ENCODE measurements around the gene PDGFA.

Gene PDGFA

DNA sequence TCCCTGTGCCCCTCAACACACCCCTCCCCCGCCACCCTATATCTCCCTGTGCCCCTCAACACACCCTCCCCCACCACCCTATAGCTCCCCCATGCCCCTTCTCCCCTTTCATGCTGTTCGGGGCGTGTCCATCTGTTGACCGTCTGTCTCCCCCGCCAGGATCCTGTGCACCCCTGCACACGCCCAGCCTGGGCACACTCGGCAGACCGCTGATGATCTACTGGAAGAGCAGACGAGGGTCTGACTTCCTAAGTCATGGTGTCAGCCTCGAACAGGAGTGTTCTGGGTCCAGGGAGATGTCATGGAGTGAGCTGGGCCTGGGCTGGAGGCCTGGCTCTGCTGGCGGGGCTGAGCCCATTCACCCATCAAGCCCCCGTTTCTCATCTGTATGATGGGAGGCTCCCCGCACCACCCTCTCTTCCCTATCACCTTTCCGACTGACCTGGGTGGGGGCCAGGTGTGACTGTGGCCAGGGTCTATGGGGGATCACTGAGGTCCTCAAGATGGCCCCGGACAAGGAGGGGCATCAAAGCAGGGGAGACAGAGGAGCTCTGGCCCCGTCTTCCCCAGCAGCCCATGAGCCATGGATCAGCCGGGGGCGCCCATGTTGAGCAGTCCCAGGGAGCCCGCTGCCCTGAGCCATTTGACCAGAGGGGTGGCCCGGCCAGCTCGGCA, 48.3 kb downstream of the PDGFA start:
- no peak for DNase-seq

DNA sequence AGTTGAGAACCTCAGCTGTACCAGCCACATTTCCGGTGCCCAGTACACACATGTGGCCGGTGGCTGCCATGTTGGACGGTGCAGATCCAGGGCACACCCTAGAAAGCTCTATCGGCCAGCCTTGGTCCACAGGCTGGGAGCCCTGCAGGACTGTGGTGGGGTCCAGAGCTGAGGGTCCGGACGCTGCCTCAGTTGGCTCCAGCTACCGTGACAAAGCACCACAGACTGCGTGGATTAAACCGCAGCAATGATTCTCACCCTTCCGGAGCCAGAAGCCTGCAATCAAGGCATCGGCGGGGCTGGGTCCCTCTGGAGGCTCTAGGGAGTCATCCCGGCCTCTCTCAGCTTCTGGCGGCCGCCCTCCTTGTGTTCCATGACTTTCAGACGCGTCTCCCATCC, 50.1 kb downstream of the PDGFA start:
- DNase-seq: no peak

DNA sequence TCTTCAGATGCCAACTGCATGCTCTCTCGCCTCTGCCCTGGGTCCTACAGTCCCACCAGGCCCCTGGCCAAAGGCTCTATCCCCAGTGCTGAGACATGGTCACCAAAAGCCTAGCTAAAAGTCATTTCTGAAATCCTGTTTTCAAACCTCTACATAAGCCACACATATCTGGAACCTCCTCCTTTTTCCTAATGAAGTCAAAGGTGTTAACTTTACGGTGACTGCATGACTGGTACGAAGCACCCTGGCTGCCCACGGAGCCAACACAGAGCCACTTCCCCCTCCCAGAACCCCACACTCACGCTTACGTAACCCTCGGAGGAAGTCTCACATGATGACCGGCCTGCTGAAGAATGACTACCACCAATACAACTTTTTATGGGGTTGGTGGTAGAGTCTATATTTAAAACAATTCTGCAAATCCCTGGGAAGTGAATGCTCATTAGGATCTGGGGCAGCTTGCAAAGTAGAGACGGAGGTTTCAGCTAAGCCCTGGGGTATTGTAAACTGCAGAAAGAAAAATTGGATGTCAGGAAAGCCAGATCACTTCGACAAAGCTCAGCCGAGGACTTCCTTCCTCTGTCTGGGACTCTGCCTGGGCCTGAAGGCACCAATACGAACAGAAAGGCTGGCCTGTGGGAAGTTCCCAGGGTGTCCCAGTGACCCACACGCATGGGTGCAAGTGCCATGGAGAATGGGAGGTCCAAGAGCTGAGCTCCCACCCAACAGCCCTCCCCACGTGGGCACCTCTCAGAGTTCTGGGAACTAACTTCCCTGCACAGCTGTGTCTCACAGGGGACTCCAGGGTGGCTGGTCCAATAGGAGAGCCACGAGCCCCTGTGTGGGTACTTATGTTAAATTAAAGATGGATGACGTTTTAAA, 50.7 kb downstream of the PDGFA start:
- DNase-seq: no peak

DNA sequence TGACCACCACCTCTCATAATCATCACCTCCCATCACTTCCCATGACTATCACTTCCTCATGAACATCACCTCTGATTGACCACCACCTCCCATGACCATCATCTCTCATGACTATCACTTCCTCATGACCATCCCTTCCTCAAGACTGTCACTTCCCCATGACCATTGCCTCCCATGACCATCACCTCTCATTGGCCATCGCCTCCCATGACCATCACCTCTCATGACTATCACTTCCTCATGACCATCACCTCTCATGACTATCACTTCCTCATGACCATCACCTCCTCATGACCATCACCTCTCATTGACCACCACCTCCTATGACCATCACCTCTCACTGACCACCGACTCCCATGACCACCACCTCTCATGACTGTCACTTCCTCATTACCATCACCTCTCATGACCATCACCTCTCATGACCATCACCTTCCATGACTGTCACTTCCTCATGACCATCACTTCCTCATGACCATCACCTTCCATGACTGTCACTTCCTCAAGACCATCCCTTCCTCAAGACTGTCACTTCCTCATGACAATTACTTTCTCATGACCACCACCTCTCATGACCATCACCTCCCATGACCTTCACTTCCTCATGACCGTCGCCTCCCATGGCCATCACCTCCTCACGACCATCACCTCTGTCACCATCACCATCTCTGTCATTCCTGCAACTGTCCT, 51.6 kb downstream of the PDGFA start:
- DNase-seq: no peak

DNA sequence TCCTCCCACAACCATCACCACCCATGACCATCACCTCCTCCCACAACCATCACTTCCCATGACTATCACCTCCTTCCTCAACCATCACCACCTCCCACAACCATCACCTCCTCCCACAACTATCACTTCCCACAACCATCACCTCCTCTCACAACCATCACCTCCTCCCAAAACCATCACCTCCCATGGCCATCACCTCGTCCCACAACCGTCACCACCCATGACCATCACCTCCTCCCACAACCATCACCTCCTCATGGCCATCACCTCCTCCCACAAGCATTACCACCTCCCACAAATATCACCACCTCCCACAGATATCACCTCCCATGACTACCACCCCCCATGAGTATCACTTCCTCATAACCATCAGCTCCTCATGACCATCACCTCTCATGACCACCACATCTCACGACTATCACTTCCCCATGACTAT, 52.2 kb downstream of the PDGFA start:
- no peak for DNase-seq

DNA sequence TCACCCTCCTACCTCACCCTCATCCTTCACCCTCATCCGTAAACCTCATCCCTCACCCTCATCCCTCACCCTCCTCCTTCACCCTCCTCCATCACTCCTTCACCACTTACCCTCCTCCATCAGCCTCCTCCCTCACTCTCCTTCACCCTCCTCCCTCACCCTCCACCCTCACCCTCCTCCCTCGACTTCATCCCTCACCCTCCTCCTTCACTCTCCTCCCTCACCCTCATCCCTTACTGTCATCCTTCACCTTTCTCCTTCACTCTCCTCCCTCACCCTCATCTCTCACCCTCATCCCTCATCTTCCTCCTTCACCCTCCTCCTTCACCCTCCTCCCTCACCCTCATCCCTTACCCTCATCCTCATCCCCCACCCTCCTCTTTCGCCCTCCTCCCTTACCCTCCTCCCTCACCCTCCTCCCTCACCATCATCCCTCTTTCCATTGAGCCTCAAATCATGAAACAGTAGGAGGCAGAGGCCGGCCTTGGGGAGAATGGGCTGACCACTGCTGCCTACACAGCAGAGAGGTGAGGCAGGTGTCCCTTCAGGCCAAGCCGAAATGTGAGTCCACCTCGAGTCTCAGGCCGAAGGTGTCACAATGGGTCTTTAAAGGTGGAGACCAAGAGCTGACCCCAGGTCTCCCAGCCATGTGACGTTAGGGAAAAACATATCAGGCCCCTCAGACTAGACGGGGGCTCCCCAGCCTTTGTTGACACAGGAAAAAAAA, 53.0 kb downstream of the PDGFA start:
- DNase-seq: no peak

DNA sequence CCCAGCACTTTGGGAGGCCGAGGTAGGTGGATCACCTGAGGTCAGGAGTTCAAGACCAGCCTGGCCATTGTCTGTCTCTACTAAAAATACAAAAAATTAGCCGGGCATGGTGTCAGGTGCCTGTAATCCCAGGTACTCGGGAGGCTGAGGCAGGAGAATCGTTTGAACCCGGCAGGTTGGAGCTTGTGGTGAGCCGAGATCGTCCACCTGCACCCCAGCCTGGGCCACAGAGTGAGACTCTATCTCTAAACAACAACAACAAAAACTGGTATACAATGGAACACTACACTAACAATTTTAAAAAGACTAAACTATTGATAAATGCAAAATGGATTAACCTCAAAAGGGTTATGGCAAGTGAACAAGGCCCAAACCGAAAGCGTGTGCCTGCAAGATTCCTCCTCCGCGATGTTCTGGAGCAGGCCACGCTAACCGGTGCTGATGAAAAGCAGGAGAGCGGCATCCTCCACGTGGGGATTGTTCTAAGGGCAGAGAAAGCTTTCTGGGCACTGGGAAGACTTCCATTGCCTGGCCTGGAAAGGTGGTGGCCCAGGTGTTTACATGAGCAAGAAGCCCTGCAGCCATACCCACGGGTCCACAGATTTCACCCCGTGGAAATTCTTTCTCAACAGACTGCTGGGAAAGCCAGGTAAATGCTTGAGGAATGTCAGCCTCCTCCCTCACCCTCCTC, 53.8 kb downstream of the PDGFA start:
- DNase-seq: no peak

DNA sequence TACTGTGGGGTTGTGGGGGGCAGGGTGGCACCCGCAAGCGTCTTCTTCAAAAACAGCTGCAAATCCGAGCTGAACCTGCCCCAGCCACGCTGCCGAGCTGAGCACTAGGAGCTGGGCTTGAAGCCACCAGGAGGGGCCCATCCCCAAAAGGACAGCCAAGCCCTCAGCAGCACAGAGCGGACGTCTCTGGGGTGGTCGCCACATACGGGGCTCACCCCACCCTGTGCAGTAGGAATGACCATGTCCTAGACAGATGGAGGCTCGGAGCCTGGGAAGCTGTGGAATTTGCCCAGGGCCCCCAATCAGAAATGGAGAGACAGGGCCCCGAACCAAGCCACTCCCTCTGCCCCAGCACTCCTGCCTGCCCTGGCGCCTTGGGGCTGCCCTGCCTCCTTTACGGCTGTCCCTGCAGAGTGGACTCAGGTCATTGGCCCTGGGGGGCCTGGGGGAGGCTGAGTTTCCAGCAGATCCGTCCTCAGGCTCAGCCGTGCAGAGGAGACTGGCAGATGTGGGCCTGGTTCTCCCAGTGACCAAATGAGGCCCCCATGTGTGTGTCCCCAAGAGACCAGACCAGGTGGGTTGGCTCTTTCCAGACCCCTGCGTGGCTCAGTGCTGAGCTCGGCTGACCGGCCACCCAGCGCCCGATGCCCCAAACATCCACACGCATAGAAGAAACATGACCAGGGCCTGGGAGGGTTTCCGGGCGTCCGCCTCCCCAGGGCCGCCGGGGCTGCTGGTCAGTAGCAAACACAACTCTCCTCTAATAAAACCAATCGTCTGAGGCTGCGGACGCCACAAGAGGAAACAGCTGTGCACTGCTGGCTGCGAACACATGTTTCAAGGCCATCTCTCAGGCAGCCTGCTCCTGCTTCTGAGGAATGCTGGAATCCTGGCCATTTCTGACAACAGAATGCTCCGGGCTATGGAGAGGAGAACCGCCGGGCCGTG, 54.9 kb downstream of the PDGFA start:
- DNase-seq: no peak

DNA sequence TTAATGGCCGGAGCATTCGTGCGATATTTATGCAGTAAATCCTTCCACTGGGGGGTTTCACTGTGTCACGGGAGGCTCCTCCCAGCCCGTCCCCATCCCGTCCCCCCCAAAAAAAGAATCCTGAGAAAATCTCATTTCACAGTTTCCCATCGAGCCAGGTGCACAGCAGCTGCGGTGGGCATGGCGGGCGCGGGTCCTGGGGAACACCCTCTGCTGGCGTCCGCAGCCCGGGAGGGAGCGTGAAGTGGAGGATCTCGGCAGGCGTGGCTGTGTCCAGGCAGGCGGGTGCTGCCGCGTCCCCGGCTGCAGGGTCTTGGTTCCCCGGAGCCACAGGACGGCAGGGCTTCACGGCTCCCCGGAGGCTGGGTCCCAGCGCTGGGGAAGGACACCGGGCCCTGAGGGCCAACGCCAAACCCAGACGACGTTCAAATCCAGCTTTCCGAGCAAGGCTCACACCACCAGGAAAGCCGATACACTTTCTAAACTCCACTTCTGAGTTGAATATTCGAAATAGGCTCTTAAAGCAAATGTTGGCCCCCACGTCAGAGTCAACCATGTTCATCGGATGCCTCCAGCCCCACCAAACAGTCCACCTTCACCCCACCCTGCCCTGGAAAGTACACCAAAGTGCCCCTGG, 55.7 kb downstream of the PDGFA start:
- DNase-seq: no peak

DNA sequence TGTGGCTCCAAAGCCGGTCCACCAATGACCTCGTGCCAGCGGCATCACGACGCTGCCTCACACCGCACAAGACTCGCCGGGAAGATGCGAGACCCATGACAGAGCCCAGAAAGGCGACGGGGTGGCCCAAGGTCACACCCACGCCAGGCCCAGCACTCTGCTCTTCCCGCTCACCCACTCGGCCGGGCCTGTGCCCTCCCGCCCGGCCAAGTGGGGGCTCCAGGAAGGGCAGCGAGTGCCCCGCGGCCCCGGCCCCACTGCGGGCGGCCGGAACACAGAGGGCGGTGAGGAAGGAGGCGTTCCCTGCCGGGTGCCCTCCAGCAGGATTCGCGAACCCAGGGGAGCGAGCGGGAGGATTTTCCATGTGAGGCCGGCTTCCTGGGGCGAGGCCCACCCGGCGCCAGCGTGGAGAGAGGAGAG, 56.3 kb downstream of the PDGFA start:
- DNase-seq: no peak

DNA sequence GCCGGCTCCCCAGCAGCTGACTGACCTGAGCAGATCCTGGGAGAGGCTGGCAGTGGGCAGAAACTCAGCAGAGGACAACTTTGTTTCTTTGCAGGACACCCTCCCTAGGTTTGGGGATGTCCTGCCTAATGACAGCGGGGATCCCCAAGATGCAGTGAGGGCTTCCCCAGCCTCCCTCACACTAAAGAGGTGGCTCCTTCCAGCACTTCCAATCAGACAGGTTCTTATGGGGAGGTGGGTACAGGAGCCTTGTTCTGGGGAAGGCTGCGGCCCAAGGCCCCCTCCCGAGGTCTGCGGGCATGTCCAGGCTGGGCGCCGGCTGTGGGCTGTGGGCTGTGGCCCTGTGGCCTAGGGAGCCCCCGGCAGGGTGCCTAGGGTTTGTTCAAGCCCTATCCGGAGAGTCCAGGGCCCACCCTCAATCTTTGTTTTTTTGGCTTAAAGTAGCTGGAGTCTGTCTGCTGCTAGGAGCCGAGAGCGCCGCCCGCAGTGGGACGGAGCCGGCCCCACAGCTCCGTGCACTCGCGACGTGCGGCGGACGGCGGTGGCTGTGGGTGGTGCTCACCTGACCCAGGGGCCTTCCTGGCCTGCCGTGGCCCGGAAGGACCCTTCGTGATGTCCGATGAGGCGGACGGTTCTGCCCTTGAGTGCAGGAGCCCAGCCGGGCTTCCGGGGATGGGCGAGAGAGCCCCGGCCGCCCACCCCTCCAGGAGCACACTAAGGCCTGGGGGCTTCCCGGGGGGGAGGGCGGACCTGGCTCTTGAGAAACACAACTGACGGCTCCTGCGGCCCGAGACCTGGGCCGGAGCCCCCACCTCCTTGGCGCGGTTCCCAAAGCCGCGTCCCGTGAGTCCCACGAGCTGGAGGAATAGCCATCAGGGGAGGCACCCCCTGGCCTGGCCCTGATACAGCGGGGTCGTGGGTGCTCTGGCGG, 57.2 kb downstream of the PDGFA start:
- DNase-seq: no peak

DNA sequence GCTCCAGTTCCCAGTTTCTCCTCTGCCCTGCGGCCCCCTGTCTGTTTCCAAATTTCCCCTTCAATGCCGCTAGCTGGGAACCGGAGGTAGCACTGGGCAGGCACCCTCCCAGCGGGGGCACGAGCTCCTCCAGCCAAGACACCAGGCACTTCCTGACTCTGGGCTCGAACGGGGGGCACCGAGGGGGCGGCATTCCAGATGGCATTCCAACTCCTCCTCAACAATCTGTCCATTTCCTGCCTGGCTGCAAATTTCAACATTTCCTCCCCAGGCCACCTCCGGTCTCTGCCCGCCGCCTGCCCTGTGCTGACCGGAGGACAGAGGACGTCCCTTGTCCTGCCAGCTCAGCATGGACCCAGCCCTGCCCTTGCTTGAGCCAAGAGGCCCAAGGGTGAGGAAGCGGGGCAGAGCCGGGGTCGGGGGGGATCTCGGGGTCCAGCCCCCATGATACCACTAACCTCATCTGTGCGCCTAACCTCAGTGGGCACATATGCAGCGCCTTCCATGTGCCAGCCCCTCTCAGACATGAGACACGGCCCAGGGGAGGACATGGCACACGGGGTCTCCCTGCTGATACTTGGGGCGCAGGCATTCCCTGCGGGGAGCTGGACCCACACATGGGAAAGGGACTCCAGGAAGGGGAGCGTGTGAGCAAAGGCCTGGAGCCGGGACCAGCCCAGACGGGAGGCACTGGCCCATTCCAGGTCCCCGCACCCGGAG, 58.0 kb downstream of the PDGFA start:
- DNase-seq: no peak

DNA sequence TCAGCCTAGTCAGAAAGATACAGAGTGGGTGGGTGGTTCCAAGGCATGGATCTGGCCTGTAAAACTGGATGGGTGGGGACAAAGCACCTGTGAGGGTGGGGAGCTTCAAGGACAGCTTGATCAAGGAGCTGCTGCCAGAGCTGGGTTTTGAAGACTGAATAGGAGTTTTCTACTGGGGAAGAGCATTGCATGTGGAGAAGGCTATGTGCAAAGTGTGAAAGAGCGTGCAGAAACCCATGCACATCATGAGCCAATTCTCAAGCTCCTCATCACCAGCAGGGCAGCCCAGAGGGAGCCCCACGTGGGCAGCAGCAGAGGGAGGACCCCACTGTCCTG, 58.6 kb downstream of the PDGFA start:
- DNase-seq: no peak

DNA sequence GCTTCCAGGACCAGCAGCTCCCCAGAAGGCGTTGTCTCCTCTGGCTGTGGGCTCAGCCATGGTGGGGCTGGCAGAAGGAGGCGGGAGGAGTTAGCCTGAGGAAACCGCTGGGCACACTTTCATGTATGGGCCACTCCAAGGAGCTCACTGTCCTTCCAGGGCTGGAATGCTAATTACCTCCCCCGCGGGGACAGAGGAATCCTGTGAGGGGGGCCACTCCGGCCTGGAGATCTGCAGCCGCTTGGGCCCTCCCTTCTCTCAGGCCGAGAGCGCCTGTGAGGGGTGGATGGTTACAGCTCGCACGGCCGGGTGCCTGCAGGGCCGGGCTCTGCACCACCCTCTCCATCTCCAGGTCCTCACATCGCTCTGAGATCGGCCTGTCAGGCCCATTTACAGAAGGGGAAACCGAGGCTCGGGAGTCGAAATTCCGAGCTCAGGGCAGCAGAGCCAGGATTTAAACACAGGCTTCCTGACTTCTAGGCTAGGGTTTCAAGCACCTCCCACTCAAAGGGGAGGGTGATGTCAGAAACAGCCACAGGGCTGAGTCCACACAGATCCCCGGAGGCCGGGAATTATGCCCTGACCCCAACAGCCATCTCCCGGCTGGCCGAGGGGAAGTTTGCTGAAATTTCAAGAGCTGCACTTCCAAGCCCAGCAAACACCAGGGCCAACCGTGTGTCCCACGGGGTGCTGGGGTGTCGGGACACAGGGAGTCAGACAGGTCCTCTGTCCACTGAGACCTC, 59.1 kb downstream of the PDGFA start:
- DNase-seq: no peak

DNA sequence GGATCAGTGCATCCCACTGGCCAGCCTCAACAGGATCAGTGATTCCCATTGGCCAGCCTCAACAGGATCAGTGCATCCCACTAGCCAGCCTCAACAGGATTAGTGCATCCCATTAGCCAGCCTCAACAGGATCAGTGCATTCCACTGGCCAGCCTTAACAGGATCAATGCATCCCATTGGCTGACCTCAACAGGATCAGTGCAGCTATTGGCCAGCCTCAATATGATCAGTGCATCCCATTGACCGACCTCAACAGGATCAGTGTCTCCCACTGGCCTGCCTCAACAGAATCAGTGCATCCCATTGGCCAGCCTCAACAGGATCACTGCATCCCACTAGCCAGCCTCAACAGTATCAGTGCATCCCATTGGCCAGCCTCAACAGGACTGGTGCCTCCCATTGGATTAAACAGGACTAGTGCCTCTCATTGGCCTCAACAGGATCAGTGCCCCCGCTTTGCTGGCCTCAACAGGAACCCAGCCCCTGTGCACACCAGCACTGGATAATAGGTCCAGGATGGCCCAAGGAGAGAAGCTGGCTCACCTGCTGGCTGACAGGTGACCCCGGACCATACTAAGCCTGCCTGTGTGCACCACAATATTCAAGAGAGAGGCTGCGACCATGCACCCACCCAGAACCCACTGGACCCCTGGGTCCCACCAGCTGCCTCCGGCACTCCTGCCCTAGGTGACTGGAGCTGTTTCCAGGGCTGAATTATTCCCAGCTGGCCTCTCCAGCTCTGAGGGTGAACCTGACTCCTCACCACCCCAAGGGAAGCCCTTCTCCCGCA, 59.9 kb downstream of the PDGFA start:
- no peak for DNase-seq

DNA sequence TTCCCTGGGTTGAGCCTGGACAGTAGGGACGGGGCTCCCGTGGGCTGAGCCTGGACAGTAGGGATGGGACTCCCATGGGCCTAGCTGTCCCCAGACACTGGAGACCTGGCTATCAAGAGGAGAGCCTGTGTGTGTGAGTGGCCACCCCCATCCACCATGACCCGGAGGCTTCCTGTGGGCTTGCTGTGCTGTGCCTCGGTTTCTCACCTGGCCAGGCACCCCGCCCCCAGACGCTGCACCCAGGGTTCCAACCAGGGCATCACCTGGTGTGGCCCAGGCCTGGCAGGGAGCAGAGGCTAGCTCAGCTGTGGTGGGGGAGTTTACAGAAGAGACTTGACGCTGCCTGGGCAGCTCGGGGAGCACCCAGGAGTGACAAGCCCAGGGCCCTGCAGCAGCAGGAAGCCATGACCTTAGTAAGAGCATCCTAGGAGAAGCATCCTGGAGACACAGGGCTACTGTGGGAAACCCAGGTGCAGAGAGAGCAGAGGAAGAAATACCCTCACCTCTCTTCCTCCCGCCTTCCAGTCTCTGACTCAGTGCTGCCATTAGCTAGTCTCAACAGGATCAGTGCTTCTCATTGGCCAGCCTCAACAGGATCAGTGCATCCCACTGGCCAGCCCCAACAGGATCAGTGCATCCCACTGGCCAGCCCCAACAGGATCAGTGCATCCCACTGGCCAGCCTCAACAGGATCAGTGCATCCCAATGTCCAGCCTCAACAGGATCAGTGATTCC, 61.0 kb downstream of the PDGFA start:
- no peak for DNase-seq
